HG02588 (cell line): ENCODE data around the gene TCERG1L.

Source experiments
- ATAC-seq: cut with Tn5 transposase; IDR thresholded peaks from one replicate; pipeline ENCODE4 v1.9.1; 2021; ENCODE audit warnings: mild to moderate bottlenecking, moderate library complexity; ENCODE audit not compliant: unreplicated experiment

The TCERG1L gene

GRCh38 chr10:131316321-131317075, 5.0 kb upstream of the TCERG1L start:
- ATAC-seq, result no peak

GRCh38 chr10:131315344-131315743, 3.8 kb upstream of the TCERG1L start:
- no peak for ATAC-seq

GRCh38 chr10:131314799-131315198, 3.3 kb upstream of the TCERG1L start:
- ATAC-seq, result no peak

GRCh38 chr10:131314148-131314547, 2.6 kb upstream of the TCERG1L start:
- no peak for ATAC-seq

- ATAC-seq, result no peak
Measured at GRCh38 chr10:131313377-131313776, 1.9 kb upstream of the TCERG1L start.

- no peak for ATAC-seq
Measured at GRCh38 chr10:131312478-131312836, 936 bp upstream of the TCERG1L start.

- ATAC-seq, result no peak
Measured at GRCh38 chr10:131311402-131311660, 190 bp downstream of the TCERG1L start.

- ATAC-seq, result no peak
Measured at GRCh38 chr10:131310551-131311401, 745 bp downstream of the TCERG1L start.

- no peak for ATAC-seq
Measured at GRCh38 chr10:131310142-131310541, 1.4 kb downstream of the TCERG1L start.

GRCh38 chr10:131300508-131300907, 11.0 kb downstream of the TCERG1L start:
- no peak for ATAC-seq

GRCh38 chr10:131290781-131291180, 20.7 kb downstream of the TCERG1L start:
- no peak for ATAC-seq

GRCh38 chr10:131288648-131289047, 22.9 kb downstream of the TCERG1L start:
- no peak for ATAC-seq

GRCh38 chr10:131282961-131283360, 28.6 kb downstream of the TCERG1L start:
- no peak for ATAC-seq

GRCh38 chr10:131280101-131280500, 31.4 kb downstream of the TCERG1L start:
- ATAC-seq, result no peak

GRCh38 chr10:131279516-131279915, 32.0 kb downstream of the TCERG1L start:
- no peak for ATAC-seq

GRCh38 chr10:131277969-131278368, 33.6 kb downstream of the TCERG1L start:
- no peak for ATAC-seq

- ATAC-seq, result no peak
Measured at GRCh38 chr10:131277278-131277677, 34.2 kb downstream of the TCERG1L start.

GRCh38 chr10:131275691-131276090, 35.8 kb downstream of the TCERG1L start:
- ATAC-seq, result no peak

GRCh38 chr10:131274883-131275282, 36.6 kb downstream of the TCERG1L start:
- ATAC-seq, result no peak

- ATAC-seq, result no peak
Measured at GRCh38 chr10:131274133-131274880, 37.2 kb downstream of the TCERG1L start.

- ATAC-seq, result no peak
Measured at GRCh38 chr10:131273476-131273875, 38.0 kb downstream of the TCERG1L start.
